Activated gamma-delta T cell (primary cell): ENCODE data around the gene MATK.

Source experiments
- DNase-seq: peaks from one replicate; lab custom pipeline; 2025; lab: John Stamatoyannopoulos, UW

Gene MATK

DNA sequence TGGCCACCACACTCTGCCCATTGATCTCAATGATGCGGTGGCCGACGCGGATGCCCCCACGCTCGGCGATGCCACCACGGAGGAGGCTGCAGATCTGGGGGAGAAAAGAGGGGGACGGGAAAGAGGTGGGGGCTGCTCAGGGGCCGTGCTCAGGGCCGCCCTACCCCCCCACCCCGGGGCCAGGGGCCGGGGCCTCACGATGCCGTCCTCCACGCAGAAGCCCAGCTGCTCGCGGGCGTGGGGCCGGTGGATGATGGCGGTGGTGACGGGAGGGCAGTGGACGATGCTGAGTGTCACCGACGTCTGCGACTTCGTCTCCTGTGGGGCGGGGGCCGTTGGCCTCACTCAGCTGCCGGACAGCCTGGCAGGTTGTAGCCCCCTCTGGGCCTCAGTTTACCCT lies 34.9 kb downstream of the MATK start:
- DNase-seq: no peak

DNA sequence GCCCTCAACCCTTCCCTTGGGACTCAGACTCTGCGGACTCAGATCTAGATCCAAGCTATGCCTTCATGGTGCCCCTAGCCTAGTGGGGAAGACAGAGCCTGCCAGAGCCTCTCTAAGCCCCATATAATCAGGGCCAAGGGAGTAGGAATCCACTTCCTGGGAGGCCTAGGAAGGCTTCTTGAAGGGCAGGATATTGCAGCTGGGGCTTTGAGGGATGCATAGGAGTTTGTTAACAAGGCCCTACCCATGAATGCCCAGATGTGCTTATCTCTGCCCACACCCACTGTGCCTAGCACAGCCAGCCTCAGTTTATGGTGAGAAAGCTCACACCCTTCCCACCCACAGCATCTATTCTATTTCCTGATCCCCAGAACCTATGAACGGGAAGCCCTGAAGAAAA lies 36.0 kb downstream of the MATK start:
- no peak for DNase-seq

DNA sequence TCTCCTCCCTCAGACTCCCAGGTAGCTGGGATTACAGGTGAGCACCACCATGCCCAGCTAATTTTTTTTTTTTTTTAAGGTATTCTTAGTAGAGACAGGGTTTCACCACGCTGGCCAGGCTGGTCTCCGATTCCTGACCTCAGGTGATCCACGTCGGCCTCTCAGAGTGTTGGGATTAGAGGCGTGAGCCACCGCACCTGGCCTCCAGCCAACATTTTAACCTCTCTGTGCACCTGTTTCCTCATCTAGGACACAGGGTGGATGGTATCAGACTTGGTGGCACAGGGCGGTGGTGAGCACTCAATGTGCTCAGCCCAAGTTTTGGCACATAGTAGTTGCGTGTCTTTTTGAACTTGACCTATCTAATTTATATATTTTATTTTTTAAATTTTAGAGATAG lies 37.2 kb downstream of the MATK start:
- DNase-seq: no peak

DNA sequence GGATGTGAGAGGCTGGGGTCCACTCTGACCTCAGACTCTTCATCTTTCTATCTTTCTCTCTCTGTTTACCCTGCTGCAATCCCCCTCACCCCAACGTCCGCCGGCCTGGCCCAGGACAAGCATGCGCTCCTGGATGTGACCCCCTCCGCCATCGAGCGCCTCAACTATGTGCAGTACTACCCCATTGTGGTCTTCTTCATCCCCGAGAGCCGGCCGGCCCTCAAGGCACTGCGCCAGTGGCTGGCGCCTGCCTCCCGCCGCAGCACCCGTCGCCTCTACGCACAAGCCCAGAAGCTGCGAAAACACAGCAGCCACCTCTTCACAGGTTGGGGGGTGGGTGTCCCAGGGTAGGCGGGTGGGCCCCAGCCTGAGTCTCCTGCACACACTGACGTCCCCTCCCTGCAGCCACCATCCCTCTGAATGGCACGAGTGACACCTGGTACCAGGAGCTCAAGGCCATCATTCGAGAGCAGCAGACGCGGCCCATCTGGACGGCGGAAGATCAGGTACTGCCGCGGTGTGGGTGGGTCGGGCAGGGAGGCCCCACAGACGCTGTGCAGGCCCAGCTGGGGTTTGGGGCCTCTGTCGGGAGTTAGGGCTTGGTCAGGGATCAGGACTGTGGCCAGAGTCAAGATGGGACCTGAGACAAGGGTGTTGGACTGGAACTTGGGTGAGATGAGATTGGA lies 39.7 kb downstream of the MATK start:
- DNase-seq: no peak

DNA sequence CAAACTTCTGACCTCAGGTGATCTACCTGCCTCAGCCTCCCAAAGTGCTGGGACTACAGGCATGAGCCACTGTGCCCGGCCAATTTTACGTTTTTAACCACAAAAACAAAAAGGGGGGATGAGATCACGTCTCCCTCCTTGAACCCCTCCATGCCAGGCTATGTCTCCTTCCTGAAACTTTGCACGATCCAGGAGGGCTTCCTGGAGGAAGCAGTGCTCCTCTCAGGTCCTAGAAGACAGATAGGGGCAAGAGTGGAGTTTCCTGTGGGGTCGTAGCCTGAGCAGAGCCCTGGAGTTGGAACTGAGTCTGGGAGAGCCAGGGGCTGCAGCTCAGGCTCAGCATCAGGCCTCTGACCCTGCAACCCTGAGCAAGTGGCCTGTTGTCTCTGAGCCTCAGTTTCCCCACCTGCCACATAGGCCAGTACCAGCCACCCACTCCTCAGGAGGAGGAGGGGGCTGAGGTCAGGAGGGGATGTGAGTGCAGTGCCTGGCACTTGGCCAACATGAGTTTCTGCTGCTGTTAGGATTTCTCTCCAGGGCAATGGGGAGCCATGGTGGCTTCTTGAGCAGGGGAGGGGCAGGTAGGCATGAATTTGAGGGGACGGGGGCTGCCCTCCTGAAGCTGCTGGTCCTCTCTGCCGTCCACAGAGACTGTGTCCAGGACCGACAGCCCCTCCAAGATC lies 40.7 kb downstream of the MATK start:
- DNase-seq: no peak

DNA sequence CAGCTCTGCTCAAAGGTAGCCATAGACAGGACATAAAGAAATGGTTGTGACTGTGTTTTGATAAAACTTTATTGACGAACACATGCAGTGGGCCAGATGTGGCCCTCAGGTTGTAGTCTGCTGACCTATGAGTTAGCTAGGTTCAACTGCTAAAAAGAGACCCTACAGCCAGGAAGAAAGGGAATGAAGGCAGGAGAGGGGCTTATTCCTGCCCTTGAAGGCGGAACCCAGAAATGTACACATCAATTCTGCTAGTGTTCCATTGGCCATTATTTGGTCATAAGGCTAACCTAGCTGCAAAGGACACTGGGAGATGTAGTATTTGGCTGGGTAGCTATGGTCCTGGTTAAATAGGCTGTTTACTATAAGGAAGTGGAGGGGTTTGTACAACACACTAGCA lies 42.7 kb downstream of the MATK start:
- no peak for DNase-seq

DNA sequence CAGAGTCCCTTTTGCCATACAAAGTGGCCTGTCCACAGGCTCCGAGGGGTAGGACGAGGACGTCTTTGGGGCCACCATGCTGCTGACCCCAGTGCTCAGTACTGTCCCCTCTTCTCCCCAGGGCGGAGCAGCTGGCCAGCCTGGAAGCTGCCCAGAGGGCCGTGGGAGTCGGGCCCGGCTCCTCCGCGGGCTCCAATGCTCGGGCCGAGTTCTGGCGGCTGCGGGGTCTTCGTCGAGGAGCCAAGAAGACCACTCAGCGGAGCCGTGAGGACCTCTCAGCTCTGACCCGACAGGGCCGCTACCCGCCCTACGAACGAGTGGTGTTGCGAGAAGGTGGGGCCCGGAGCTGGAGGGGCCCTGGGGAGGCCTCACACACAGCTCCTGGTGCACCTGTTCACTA lies 45.8 kb downstream of the MATK start:
- no peak for DNase-seq

DNA sequence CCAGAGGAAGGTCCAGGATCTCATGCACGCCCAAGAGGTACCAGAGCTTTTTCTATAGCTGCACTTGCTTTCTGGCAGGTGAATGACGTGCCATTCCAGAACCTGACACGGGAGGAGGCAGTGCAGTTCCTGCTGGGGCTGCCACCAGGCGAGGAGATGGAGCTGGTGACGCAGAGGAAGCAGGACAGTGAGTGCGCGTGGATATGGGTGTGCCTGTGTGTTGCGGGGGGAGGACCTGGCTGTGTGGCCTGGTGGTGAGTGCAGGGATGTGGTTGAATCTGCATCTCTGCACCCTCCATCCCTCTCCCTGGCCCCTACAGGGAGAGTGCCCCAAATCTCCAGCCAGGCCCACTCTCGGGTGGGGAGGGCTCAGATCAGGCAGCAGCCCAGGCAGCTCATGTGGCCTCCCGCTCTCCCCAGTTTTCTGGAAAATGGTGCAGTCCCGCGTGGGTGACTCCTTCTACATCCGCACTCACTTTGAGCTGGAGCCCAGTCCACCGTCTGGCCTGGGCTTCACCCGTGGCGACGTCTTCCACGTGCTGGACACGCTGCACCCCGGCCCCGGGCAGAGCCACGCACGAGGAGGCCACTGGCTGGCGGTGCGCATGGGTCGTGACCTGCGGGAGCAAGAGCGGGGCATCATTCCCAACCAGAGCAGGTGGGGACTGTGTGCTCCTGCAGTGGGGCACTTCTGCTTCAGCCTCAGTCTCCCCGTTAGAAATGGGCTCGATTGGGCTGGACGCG lies 47.5 kb downstream of the MATK start:
- DNase-seq: no peak

DNA sequence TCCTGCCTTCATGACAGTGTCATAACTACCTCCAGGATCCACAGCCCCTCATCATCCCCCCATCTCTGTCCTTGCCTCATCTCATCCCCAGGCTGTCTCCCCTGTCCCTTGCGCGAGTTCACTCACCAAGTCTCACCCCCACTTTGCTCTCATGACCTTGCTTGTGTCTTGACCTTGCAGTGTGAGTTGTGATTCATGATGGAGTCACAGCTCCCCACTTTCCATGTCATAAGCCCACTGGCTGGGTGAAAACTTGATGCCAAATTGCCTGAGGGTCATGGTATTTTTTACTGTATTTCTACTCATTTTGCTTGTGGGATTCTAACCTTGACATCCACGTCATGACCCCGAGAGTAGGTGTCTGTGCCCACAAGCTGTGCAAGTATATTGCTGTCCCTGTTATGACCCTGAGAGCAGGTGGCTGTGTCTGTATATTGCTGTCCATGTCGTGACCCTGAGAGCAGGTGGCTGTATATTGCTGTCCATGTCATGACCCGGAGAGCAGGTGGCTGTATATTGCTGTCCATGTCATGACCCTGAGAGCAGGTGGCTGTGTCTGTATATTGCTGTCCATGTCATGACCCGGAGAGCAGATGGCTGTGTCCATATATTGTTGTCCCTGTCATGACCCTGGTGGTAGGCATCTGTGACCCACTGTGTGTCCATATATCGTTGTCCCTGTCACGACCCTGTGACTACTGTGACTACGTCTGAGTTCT lies 48.5 kb downstream of the MATK start:
- DNase-seq: no peak

DNA sequence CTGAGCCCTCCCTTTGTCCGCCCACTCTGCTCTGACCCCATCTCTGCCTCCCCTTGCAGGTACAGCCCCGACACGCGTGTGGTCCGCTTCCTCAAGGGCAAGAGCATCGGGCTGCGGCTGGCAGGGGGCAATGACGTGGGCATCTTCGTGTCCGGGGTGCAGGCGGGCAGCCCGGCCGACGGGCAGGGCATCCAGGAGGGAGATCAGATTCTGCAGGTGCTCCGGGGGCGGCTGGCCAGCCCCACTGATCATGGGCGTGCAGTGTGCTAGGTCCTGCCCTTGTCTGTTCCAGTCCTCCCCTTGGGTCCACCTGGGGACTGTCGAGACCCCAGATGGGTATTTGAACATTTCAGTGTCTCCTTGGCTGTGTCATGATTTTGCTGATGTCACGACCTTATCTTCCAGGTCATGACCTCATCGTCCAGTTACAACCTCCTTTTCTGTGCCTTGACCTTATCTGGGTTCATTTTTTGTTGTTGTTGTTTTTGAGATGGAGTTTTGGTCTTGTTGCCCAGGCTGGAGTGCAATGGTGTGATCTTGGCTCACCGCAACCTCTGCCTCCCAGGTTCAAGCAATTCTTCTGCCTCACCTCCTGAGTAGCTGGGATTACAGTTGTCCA lies 50.0 kb downstream of the MATK start:
- no peak for DNase-seq

DNA sequence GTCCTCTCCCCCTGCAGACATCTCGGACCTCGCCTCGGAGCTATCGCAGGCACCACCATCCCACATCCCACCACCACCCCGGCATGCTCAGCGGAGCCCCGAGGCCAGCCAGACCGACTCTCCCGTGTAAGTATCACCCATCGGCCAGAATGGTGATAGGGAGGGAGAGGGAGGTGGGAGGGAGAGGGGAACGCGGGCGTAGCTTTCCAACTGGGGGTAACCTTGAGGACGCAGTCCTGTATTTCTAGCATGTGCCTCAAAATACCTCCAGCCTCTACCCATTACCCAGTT lies 51.9 kb downstream of the MATK start:
- DNase-seq: no peak

DNA sequence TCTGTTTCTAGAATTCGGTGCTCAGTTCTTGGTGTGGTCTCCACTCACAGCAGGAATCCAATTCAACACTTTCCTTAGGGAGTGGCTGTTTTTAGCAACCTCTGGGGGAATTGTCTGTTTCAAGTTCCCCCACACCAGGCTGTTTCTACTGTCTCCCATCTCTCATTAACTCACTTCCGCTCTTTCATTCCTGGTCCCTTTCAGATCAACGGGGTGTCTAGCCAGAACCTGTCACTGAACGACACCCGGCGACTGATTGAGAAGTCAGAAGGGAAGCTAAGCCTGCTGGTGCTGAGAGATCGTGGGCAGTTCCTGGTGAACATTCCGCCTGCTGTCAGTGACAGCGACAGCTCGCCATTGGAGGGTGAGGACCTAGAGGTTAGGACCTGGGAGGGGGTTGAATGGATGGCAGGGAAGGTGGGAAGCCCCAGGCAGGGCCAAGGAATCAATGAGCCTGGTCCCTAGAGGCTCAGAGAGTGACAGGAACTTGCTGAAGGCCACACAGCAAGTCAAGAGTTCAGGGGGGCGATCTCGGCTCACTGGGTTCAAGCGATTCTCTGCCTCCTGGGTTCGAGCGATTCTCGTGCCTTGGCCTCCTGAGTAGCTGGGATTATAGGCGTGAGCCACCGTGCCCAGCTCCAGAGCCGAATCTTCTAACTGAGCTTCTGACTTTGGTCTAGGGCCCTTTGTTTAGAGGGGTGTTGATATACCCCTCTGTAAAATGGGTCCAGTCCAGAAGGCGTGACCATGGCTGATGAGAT lies 52.5 kb downstream of the MATK start:
- no peak for DNase-seq

DNA sequence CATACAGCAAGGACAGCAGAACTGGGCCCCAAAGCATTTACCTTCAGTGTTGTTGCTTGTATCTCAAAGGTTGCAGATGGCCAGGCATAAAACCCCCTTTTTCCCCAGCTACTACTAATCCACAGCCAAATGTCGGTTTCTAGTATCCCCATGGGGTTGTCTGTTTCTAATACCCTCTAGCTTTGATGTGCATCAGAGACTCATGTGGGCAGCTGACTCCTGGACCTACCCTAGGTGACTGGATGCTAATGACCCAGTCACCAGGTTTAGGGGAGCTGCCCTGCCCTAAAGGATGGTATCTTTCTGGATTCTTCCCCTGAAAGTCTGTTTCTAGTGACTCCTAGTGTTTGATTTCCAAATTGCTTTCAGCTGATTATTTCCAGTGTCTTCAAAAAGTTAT lies 54.1 kb downstream of the MATK start:
- no peak for DNase-seq

DNA sequence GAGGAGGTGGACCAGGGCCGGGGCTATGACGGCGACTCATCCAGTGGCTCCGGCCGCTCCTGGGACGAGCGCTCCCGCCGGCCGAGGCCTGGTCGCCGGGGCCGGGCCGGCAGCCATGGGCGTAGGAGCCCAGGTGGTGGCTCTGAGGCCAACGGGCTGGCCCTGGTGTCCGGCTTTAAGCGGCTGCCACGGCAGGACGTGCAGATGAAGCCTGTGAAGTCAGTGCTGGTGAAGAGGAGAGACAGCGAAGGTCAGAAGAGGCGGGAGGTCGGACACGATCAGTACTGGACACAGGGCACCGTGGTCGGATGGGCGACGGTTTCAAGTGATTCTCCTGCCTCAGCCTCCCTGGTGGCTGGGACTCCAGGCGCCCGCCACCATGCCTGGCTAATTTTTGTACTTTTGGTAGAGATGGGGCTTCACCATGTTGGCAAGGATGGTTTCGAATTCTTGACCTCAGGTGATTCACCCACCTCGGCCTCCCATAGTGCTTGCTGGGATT lies 55.7 kb downstream of the MATK start:
- DNase-seq: no peak
